Hippocampal formation (tissue), 2 donors: ENCODE data around the gene EIF5AL1.
A peak's percentile ranks its signal among the peaks of the same experiment; 100 is the strongest.
"Not testable (repeated sequence)": the region's sequence is repeated elsewhere in the genome, so short reads cannot be mapped to it uniquely, and the experiment has no call there.

ENCODE experiments used
- DNase-seq, 2 donors: peaks; one replicate each; lab custom pipeline; 2025; lab: John Stamatoyannopoulos, UW

The EIF5AL1 gene

DNA sequence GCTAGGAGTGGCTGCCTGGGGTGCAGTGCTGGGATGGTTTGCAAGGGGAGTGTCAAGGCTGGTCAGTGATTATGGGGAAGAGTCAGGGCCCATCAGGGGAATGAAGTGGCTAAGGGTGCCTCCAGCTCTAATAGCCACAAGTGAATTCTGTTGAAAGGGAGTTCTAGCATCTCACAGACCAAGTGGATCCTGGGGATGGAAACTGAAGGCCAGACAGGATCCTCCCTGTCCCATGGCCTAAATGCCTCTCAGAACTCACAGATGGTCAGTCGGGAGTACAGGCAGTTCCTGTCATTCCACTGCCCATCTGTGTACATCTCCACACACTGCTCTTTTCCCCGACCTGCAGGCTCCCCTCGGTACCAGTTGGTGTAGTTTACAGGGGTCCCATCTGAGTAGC, 44.6 kb downstream of the EIF5AL1 start:
- DNase-seq, result not testable (repeated sequence)

DNA sequence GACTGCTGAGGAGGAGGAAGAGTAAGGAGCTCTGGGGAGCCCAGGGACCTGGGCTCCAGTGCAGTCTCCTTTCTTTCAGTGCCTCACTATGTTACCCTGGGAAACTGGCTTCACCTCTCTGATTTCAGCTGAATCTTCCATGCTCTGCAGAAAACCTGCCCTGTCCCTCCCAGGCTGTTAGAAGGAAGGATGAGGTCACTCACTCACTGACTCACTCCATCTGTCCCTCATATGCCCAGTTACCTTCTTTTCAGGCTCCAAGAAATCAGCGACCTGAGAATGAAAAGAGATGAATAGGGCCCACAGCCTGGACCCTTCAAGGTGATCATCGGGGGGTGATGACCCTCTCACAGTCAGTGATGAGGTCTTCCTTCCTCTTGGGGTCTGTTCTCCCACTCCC, 47.4 kb downstream of the EIF5AL1 start:
- DNase-seq, result no peak

DNA sequence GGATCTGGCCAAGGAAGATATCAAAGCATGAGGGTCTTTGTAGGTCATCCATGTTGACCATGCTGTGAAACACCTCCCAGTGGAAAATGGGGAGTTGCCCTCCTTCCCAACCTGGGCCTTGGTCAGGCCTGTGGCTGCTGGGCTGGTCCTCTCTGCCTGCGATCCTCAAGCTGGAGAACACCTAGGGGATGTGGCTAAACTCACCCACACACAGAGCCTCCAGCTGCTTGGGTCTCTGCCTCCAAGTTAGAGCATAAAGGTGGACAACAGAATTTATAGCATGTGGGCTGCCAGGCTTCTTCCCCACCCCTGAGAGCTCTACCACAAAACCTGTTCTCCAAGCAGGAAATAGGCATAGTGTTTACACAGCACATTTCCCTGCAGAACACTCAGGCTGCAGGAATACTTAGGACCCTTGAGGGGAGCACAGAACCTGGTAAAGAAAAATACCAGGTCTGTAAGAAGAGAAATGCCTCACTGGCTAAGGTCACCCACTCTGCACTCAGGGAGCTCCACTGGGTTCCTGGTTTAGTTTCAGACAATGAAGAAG, 47.9 kb downstream of the EIF5AL1 start, which contains the start of gene SFTPA2:
TSS of gene SFTPA2 (minus strand) at position 248 of the 550 bp plus-strand sequence. CDS start 924 bp downstream, outside the sequence.
- no peak for DNase-seq

DNA sequence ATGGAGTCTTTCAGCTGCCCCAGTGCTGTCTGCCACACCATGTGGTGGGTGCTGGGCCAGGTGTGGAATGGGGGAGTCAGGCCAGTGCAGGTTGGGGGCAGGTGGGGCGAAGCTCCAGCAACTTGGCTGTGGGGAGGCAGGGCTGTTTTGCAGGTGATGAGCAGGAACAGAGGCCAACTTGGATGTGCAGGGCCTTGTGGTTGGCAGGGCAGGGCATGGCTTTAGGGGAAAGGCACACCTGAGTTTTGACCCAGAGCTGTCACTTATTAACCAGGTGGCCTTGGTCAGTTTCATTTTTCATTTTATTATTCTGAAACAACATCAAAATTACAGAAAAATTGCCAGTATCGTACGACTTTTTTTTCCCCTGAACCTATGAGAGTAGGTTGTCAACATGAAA, 48.9 kb downstream of the EIF5AL1 start:
- no peak for DNase-seq

DNA sequence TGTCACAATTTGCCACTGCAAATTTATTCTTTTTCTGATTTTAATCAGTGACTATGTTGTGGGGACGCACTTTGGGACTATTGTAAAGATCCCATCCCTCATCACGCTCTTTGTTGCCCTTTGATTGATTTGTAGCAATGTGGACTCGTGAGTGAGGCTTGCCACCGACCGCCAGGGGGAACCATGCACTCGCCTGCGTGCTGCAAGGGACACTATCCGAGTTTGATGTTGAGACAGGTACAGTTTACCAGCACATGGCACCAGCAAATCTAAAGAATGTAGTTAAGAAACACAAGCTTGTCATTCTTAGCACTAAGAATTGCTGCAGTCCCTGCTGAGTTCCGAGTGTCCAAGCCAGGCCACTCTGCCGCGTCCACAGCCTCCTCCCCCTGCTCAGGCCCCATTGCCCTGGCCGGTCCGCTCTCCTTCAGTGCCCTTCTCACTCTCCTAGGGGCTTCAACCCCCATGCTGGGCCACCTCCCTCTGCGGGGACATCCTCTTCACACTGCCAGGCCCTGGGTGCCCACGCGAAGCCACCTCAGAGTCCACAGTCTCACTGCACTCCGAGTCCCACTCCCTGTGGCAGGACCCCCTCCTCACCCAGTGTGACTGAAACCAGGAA, 49.9 kb downstream of the EIF5AL1 start:
- peak; percentile 28 to 34 for DNase-seq

DNA sequence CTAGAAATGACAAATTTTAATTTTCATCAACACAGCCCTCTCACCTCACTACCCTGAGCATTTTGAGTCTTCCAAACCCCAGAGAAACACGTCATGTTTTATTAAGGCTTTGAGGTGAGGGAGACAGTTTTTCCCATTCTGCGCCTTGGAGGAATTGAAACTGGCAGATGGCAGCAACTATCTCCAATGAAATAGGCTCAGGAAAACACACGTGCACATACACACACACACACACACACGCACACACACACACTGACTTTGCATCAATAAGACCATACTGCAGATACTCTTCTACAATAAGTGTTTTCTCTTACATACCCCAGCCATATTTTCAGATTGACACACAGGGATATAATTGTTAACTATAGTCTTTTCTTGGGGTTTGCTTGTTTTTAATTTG, 51.1 kb downstream of the EIF5AL1 start:
- no peak for DNase-seq
